Stimulated activated naive CD8-positive, alpha-beta T cell treated with anti-CD3 and anti-CD28 coated beads, Interleukin-15, Interleukin-2, amounts not matched to agents 100 ng/mL and 50 ng/mL, for 24 hours (primary cell): Measurements from ENCODE around the gene OR5A1.
"Not testable (repeated sequence)": the region's sequence is repeated elsewhere in the genome, so short reads cannot be mapped to it uniquely, and the experiment has no call there.

Experiments used
- H3K27ac Mint-ChIP-seq: one replicate; pipeline ENCODE4 v1.8.0; 2021; ENCODE audit warnings: mild to moderate bottlenecking, mixed read lengths
- H3K27me3 Mint-ChIP-seq: one replicate; pipeline ENCODE4 v1.8.0; 2021; ENCODE audit warnings: mixed read lengths
- H3K36me3 Mint-ChIP-seq: one replicate; pipeline ENCODE4 v1.8.0; 2021; ENCODE audit warnings: low read depth, mixed read lengths
- H3K4me1 Mint-ChIP-seq: one replicate; pipeline ENCODE4 v1.8.0; 2021; ENCODE audit warnings: low read depth, mixed read lengths
- H3K4me3 Mint-ChIP-seq: one replicate; pipeline ENCODE4 v1.8.0; 2021; ENCODE audit warnings: mild to moderate bottlenecking, mixed read lengths
- H3K9me3 Mint-ChIP-seq: one replicate; pipeline ENCODE4 v1.8.0; 2021; ENCODE audit warnings: mixed read lengths

OR5A1 gene

GRCh38 chr11:59437770-59438169 lies 1.5 kb downstream of the OR5A1 start:
- Mint-ChIP-seq H3K4me3 (no peak overlapping the region), H3K27ac (no peak overlapping the region), H3K9me3 (no peaks in the 10 kb centered on the region), H3K36me3 (no peaks in the 10 kb centered on the region), H3K27me3 (peaks cover 4% of the 10 kb centered on the region), H3K4me1 (no peaks in the 10 kb centered on the region)

- not testable (repeated sequence) for H3K4me3 Mint-ChIP-seq, H3K27ac Mint-ChIP-seq, H3K9me3 Mint-ChIP-seq, H3K4me1 Mint-ChIP-seq, H3K36me3 Mint-ChIP-seq, H3K27me3 Mint-ChIP-seq
Observed at GRCh38 chr11:59445624-59446023, 9.4 kb downstream of the OR5A1 start.

GRCh38 chr11:59448484-59448883 lies 12.2 kb downstream of the OR5A1 start:
- Mint-ChIP-seq H3K27ac (no peak overlapping the region), H3K4me1 (no peaks in the 10 kb centered on the region), H3K4me3 (no peak overlapping the region), H3K27me3 (peaks cover 5% of the 10 kb centered on the region), H3K9me3 (peaks cover 6% of the 10 kb centered on the region), H3K36me3 (no peaks in the 10 kb centered on the region)

- no peak within 1 kb of the TSS for H3K27ac Mint-ChIP-seq
- H3K4me3 Mint-ChIP-seq: no peak within 1 kb of the TSS
- no peaks in the 10 kb centered on the region for H3K9me3 Mint-ChIP-seq
- H3K36me3 Mint-ChIP-seq: no peaks in the 10 kb centered on the region
- no peaks in the 10 kb centered on the region for H3K4me1 Mint-ChIP-seq
- H3K27me3 Mint-ChIP-seq: peaks cover 5% of the 10 kb centered on the region
Observed at GRCh38 chr11:59456661-59457060, 20.4 kb downstream of the OR5A1 start, which contains the start of gene OR4D6. TSS of gene OR4D6 (plus strand) at chr11:59456961. CDS start at chr11:59456961, 0 bp downstream.

GRCh38 chr11:59459916-59460315 lies 23.6 kb downstream of the OR5A1 start:
- H3K27ac Mint-ChIP-seq: no peak overlapping the region
- H3K27me3 Mint-ChIP-seq: peaks cover 5% of the 10 kb centered on the region
- no peak overlapping the region for H3K4me3 Mint-ChIP-seq
- no peaks in the 10 kb centered on the region for H3K36me3 Mint-ChIP-seq
- H3K4me1 Mint-ChIP-seq: no peaks in the 10 kb centered on the region
- no peaks in the 10 kb centered on the region for H3K9me3 Mint-ChIP-seq

- Mint-ChIP-seq H3K4me1 (no peaks in the 10 kb centered on the region), H3K27me3 (peaks cover 5% of the 10 kb centered on the region)
Observed at GRCh38 chr11:59463190-59463641, 26.9 kb downstream of the OR5A1 start.

GRCh38 chr11:59473015-59473414 lies 36.7 kb downstream of the OR5A1 start, which contains the start of gene OR4D10:
TSS of gene OR4D10 (plus strand) at chr11:59473315. CDS start at chr11:59477430, 4,115 bp downstream.
- H3K9me3 Mint-ChIP-seq: no peaks in the 10 kb centered on the region
- no peak within 1 kb of the TSS for H3K27ac Mint-ChIP-seq
- no peaks in the 10 kb centered on the region for H3K4me1 Mint-ChIP-seq
- H3K27me3 Mint-ChIP-seq: peaks cover 12% of the 10 kb centered on the region
- H3K4me3 Mint-ChIP-seq: no peak within 1 kb of the TSS
- no peaks in the 10 kb centered on the region for H3K36me3 Mint-ChIP-seq

More at GRCh38 chr11:59463190-59463641, 26.9 kb downstream of the OR5A1 start:
- Mint-ChIP-seq H3K27ac (no peak overlapping the region), H3K9me3 (no peaks in the 10 kb centered on the region), H3K4me3 (no peak overlapping the region), H3K36me3 (no peaks in the 10 kb centered on the region)

GRCh38 chr11:59475176-59475575 lies 38.9 kb downstream of the OR5A1 start:
- Mint-ChIP-seq H3K27me3 (peaks cover 12% of the 10 kb centered on the region), H3K27ac (no peak overlapping the region), H3K4me1 (no peaks in the 10 kb centered on the region)

GRCh38 chr11:59479906-59480305 lies 43.6 kb downstream of the OR5A1 start:
- H3K4me3 Mint-ChIP-seq: no peak overlapping the region
- no peak overlapping the region for H3K27ac Mint-ChIP-seq
- no peaks in the 10 kb centered on the region for H3K9me3 Mint-ChIP-seq
- H3K36me3 Mint-ChIP-seq: no peaks in the 10 kb centered on the region
- no peaks in the 10 kb centered on the region for H3K4me1 Mint-ChIP-seq
- peaks cover 9% of the 10 kb centered on the region for H3K27me3 Mint-ChIP-seq

More at GRCh38 chr11:59475176-59475575, 38.9 kb downstream of the OR5A1 start:
- H3K4me3 Mint-ChIP-seq: no peak overlapping the region
- no peaks in the 10 kb centered on the region for H3K9me3 Mint-ChIP-seq
- no peaks in the 10 kb centered on the region for H3K36me3 Mint-ChIP-seq

- Mint-ChIP-seq H3K27ac (no peak overlapping the region), H3K9me3 (no peaks in the 10 kb centered on the region), H3K4me3 (no peak overlapping the region), H3K27me3 (peaks cover 5% of the 10 kb centered on the region), H3K4me1 (no peaks in the 10 kb centered on the region), H3K36me3 (no peaks in the 10 kb centered on the region)
Observed at GRCh38 chr11:59480359-59480758, 44.1 kb downstream of the OR5A1 start.
